GM21515 (cell line): ENCODE results near the gene C9orf78.

ENCODE experiments used
- ATAC-seq: cut with Tn5 transposase; IDR thresholded peaks from one replicate; pipeline ENCODE4 v1.9.1; 2021; ENCODE audit not compliant: unreplicated experiment

Gene C9orf78

GRCh38 chr9:129868023-129868871 lies 33.2 kb upstream of the C9orf78 start:
- no peak for ATAC-seq

GRCh38 chr9:129867136-129868022 lies 32.3 kb upstream of the C9orf78 start:
- ATAC-seq: no peak

- ATAC-seq: no peak
Measured at GRCh38 chr9:129866394-129867135, 31.5 kb upstream of the C9orf78 start.

GRCh38 chr9:129865668-129866320 lies 30.7 kb upstream of the C9orf78 start:
- no peak for ATAC-seq

- no peak for ATAC-seq
Measured at GRCh38 chr9:129864991-129865647, 30.0 kb upstream of the C9orf78 start.

- no peak for ATAC-seq
Measured at GRCh38 chr9:129863059-129863690, 28.1 kb upstream of the C9orf78 start.

GRCh38 chr9:129861447-129861827 lies 26.4 kb upstream of the C9orf78 start:
- ATAC-seq: no peak

- ATAC-seq: no peak
Measured at GRCh38 chr9:129860653-129861446, 25.8 kb upstream of the C9orf78 start.

- ATAC-seq: no peak
Measured at GRCh38 chr9:129858167-129858962, 23.3 kb upstream of the C9orf78 start.

- ATAC-seq: no peak
Measured at GRCh38 chr9:129857207-129857606, 22.1 kb upstream of the C9orf78 start.

- no peak for ATAC-seq
Measured at GRCh38 chr9:129854588-129855110, 19.6 kb upstream of the C9orf78 start.

- ATAC-seq: no peak
Measured at GRCh38 chr9:129853614-129854013, 18.5 kb upstream of the C9orf78 start.

GRCh38 chr9:129852579-129852978 lies 17.5 kb upstream of the C9orf78 start:
- no peak for ATAC-seq

- ATAC-seq: no peak
Measured at GRCh38 chr9:129851821-129852220, 16.7 kb upstream of the C9orf78 start.

GRCh38 chr9:129850821-129851550 lies 15.9 kb upstream of the C9orf78 start:
- no peak for ATAC-seq

GRCh38 chr9:129849901-129850300 lies 14.8 kb upstream of the C9orf78 start:
- ATAC-seq: no peak

- ATAC-seq: no peak
Measured at GRCh38 chr9:129848712-129849441, 13.8 kb upstream of the C9orf78 start.
